ENCODE results near the gene PCDHB15. TPM values are rescaled to one million over a fixed set of nuclear protein-coding genes. Genes with fewer than 3 reads are reported as not detected.

PCDHB15 gene
- total RNA-seq, 4 donors from 2014 or later = 0.68 to 2.3 (median 1.6) TPM

DNA sequence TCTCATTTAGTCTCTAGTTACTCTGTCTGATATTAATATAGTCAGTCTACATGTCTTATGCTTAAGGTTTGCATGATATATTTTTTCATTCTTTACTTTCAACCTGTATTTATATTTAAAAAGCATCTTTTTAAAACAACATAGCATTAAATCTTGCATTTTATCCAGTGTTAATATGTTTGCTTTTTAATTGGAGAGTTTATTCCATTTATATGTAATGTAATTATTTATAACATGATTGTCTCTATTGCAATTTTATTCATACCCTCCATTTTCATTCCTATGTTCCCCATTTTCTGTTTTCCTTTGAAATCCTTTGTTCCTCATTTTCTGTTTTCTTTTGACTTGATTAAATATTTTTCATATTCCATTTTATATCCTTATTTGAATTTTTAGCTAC is 13.3 kb downstream of the PCDHB15 start:
- TF ChIP-seq, protein P1, sequence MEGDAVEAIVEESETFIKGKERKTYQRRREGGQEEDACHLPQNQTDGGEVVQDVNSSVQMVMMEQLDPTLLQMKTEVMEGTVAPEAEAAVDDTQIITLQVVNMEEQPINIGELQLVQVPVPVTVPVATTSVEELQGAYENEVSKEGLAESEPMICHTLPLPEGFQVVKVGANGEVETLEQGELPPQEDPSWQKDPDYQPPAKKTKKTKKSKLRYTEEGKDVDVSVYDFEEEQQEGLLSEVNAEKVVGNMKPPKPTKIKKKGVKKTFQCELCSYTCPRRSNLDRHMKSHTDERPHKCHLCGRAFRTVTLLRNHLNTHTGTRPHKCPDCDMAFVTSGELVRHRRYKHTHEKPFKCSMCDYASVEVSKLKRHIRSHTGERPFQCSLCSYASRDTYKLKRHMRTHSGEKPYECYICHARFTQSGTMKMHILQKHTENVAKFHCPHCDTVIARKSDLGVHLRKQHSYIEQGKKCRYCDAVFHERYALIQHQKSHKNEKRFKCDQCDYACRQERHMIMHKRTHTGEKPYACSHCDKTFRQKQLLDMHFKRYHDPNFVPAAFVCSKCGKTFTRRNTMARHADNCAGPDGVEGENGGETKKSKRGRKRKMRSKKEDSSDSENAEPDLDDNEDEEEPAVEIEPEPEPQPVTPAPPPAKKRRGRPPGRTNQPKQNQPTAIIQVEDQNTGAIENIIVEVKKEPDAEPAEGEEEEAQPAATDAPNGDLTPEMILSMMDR (IDR thresholded peaks at IDR 0.05) = no peak
- TF ChIP-seq POLR2AphosphoS5 (IDR thresholded peaks at IDR 0.05) = no peak
- no peak for TF ChIP-seq EP300 (IDR thresholded peaks at IDR 0.05)
- no peak for TF ChIP-seq POLR2A (IDR thresholded peaks at IDR 0.05)
- Histone ChIP-seq H3K27me3 (no peaks in the 10 kb centered on the region), H3K4me1 (no peaks in the 10 kb centered on the region), H3K27ac (no peak overlapping the region), H3K4me3 (no peak overlapping the region), H3K9me3 (peaks cover 89% of the 10 kb centered on the region), H3K36me3 (peaks cover 5% of the 10 kb centered on the region)
- no peak for DNase-seq (ENCODE audit: low spot score in 2 of 2)

- no peaks in the 10 kb centered on the region for H3K4me1 ChIP-seq
- peaks cover 94% of the 10 kb centered on the region for H3K9me3 ChIP-seq
- H3K4me3 ChIP-seq = no peak overlapping the region
- no peak for DNase-seq (ENCODE audit: low spot score in 2 of 2)
- TF ChIP-seq POLR2A (IDR thresholded peaks at IDR 0.05) (no peak), POLR2AphosphoS5 (IDR thresholded peaks at IDR 0.05) (no peak), EP300 (IDR thresholded peaks at IDR 0.05) (no peak)
- TF ChIP-seq, protein P1 (IDR thresholded peaks at IDR 0.05) = no peak
- peaks cover 5% of the 10 kb centered on the region for H3K36me3 ChIP-seq
- H3K27ac ChIP-seq = no peak overlapping the region
- H3K27me3 ChIP-seq = no peaks in the 10 kb centered on the region
Observed at GRCh38 chr5:141258948-141259347, 13.8 kb downstream of the PCDHB15 start.

DNA sequence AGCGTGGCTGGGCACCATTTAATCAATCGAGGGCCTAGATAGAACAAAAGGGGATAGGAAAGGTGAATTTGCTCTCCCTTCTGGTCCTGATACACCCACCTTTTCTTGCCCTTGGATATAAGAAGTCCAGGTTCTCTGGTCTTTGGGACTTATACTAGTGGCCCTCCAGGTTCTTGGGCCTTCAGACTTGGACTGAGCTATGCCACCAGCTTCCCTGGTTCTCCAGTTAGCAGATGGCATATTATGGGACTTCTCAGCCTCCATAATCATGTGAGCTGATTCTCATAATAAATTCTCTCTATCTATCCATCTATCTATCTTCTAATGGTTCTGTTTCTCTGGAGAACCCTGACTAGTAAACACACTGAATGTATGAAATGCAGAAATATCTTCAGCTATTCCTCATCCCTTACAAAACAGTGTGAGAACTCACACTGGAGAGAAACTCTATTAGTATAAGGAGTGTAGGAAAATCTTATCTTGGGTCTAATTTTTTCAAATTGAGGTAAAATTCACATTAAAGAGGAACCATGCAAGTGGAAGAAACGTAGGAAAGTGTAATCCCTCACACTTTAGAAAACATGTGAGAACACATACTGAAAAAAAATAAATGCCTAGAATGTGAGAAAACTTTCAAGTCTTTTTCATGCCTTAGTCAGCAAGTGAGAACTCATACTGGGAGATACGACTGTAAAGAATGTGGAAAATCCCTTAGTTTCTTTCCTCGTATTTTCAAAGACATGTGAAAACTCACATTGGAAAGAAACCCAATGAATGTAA is 15.5 kb downstream of the PCDHB15 start:
- H3K9me3 ChIP-seq = peaks cover 97% of the 10 kb centered on the region
- no peaks in the 10 kb centered on the region for H3K27me3 ChIP-seq
- H3K4me1 ChIP-seq = no peaks in the 10 kb centered on the region
- peaks cover 5% of the 10 kb centered on the region for H3K36me3 ChIP-seq
- no peak overlapping the region for H3K4me3 ChIP-seq
- TF ChIP-seq POLR2AphosphoS5 (IDR thresholded peaks at IDR 0.05) (no peak), EP300 (IDR thresholded peaks at IDR 0.05) (no peak), POLR2A (IDR thresholded peaks at IDR 0.05) (no peak)
- TF ChIP-seq, protein P1 (IDR thresholded peaks at IDR 0.05) = no peak
- no peak for DNase-seq (ENCODE audit: low spot score in 2 of 2)
- WGBS = 73% methylated on average over 5 of the region's 5 CpGs
- no peak overlapping the region for H3K27ac ChIP-seq

DNA sequence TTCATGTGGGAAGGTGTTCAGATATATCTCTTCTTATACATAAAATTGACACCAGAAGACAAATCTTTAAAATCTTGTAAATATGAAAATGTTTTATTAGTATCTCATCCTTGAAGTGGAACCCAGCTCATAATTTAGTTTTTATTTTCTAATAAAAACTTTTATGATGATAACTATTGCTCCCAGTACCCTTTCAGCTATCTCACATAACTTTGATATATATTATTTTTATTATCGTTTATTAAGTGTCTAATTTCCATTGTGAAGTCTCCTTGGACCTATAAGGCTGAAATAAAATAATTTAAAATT is 16.0 kb downstream of the PCDHB15 start:
- no peak for TF ChIP-seq POLR2AphosphoS5 (IDR thresholded peaks at IDR 0.05)
- TF ChIP-seq, protein P1 (IDR thresholded peaks at IDR 0.05) = no peak
- TF ChIP-seq POLR2A (IDR thresholded peaks at IDR 0.05) = no peak
- TF ChIP-seq EP300 (IDR thresholded peaks at IDR 0.05) = no peak
- no peak overlapping the region for H3K27ac ChIP-seq

GRCh38 chr5:141269195-141269594 is 24.0 kb downstream of the PCDHB15 start:
- Histone ChIP-seq H3K4me1 (no peaks in the 10 kb centered on the region), H3K9me3 (peaks cover 90% of the 10 kb centered on the region), H3K36me3 (peaks cover 4% of the 10 kb centered on the region), H3K4me3 (no peak overlapping the region), H3K27me3 (no peaks in the 10 kb centered on the region), H3K27ac (no peak overlapping the region)
- TF ChIP-seq, protein P1 (IDR thresholded peaks at IDR 0.05) = no peak
- TF ChIP-seq POLR2A (IDR thresholded peaks at IDR 0.05) (no peak), EP300 (IDR thresholded peaks at IDR 0.05) (no peak), POLR2AphosphoS5 (IDR thresholded peaks at IDR 0.05) (no peak)
- WGBS = 92% methylated on average over 4 of the region's 4 CpGs
- DNase-seq (ENCODE audit: low spot score in 2 of 2) = no peak

More for the DNA sequence above, 16.0 kb downstream of the PCDHB15 start:
- Histone ChIP-seq H3K4me1 (no peaks in the 10 kb centered on the region), H3K9me3 (peaks cover 97% of the 10 kb centered on the region), H3K27me3 (no peaks in the 10 kb centered on the region), H3K4me3 (no peak overlapping the region), H3K36me3 (peaks cover 5% of the 10 kb centered on the region)
- WGBS = 71% methylated on average over 1 of the region's 1 CpG
- no peak for DNase-seq (ENCODE audit: low spot score in 2 of 2)

Measured in suprapubic skin (tissue), 4 donors.